Natural killer cell (primary cell): ENCODE data around the gene MED27. TPM values are rescaled to one million over a fixed set of nuclear protein-coding genes. Genes with fewer than 3 reads are reported as not detected.

Experiments
- ATAC-seq, 3 donors: fragments of 150-1000 bp in 2 of 3; fragments of 200-7000 bp in 1 of 3; cut with Tn5 transposase; 1 replicate in 1 of 3; 2 replicates in 2 of 3; pipeline ENCODE4 v1.10.0; 2021; ENCODE audit warnings: mild to moderate bottlenecking in 2 of 3, moderate library complexity in 2 of 3
- DNase-seq, 2 donors: peaks; one replicate each; pipeline versions ENCODE4 v3.0.0 to v3.0.0-alpha.2; 2013 to 2021; ENCODE audit warnings: mixed read lengths in 1 of 2
- H3K27ac ChIP-seq: one replicate; pipeline ENCODE4 v1.5.1; 2013; ENCODE audit warnings: mild to moderate bottlenecking, low read length
- H3K27me3 ChIP-seq: one replicate; pipeline ENCODE4 v1.6.1; 2013; ENCODE audit warnings: low read length; ENCODE audit not compliant: control insufficient read depth, insufficient read depth
- H3K36me3 ChIP-seq: one replicate; pipeline ENCODE4 v1.6.1; 2013; ENCODE audit warnings: low read length; ENCODE audit not compliant: control insufficient read depth, insufficient read depth
- H3K4me1 ChIP-seq: one replicate; pipeline ENCODE4 v1.6.1; 2013; ENCODE audit warnings: low read length; ENCODE audit not compliant: control insufficient read depth, insufficient read depth
- H3K4me3 ChIP-seq: one replicate; pipeline ENCODE4 v1.5.1; 2013; ENCODE audit warnings: low read length
- H3K9me3 ChIP-seq: one replicate; pipeline ENCODE4 v1.6.1; 2013; ENCODE audit warnings: low read length; ENCODE audit not compliant: control insufficient read depth, insufficient read depth
- H3K27ac Mint-ChIP-seq, 2 donors: one replicate each; pipeline ENCODE4 v1.8.0; 2022; ENCODE audit warnings: mild to moderate bottlenecking in 2 of 2, mixed read lengths in 2 of 2, moderate library complexity in 1 of 2
- H3K27me3 Mint-ChIP-seq, 2 donors: one replicate each; pipeline ENCODE4 v1.8.0; 2022; ENCODE audit warnings: low read depth in 2 of 2, mixed read lengths in 2 of 2
- H3K36me3 Mint-ChIP-seq: one replicate; pipeline ENCODE4 v1.8.0; 2022; ENCODE audit warnings: mixed read lengths
- H3K4me1 Mint-ChIP-seq, 2 donors: one replicate each; pipeline ENCODE4 v1.8.0; 2022; ENCODE audit warnings: mixed read lengths in 2 of 2
- H3K4me3 Mint-ChIP-seq: one replicate; pipeline ENCODE4 v1.8.0; 2022; ENCODE audit warnings: mild to moderate bottlenecking, moderate library complexity, mixed read lengths
- H3K9me3 Mint-ChIP-seq, 2 donors: one replicate each; pipeline ENCODE4 v1.8.0; 2022; ENCODE audit warnings: mixed read lengths in 2 of 2
- WGBS: methylation state at CpG from one replicate; pipeline ENCODE4 v1.1.7; 2013; ENCODE audit warnings: missing lambda C conversion rate; ENCODE audit not compliant: insufficient coverage; 5-methylcytosine and 5-hydroxymethylcytosine counted together
- intact Hi-C: fragments of 100-400 bp; cut with micrococcal nuclease; formaldehyde crosslinking; loops from one replicate; pipeline ENCODE4 v1.14.2; 2022
- total RNA-seq, 4 donors: library from RNA; stranded (reverse); fragments of 120-200 nt in 1 of 4; gene quantifications; one replicate each; pipeline versions ENCODE4 v1.2.3 to v1.2.4, GENCODE V29; 2013 to 2022
- TF ChIP-seq, protein P1 (sequence below): fragments of 200-600 bp; IDR thresholded peaks from one replicate; pipeline ENCODE4 v1.8.0; 2022; ENCODE audit warnings: antibody characterized with exemption

MED27 gene
- total RNA-seq, 3 donors from 2014 or later (not counting 1 experiment from before 2014, with no cell fraction given) = 24.4 to 27.3 (median 26.9) TPM

GRCh38 chr9:132019702-132020101 is 60.0 kb downstream of the MED27 start:
- ATAC-seq = no peak
- H3K27me3 Mint-ChIP-seq = no peaks in the 10 kb centered on the region
- 97% methylated on average over 5 of the region's 7 CpGs for WGBS

DNA sequence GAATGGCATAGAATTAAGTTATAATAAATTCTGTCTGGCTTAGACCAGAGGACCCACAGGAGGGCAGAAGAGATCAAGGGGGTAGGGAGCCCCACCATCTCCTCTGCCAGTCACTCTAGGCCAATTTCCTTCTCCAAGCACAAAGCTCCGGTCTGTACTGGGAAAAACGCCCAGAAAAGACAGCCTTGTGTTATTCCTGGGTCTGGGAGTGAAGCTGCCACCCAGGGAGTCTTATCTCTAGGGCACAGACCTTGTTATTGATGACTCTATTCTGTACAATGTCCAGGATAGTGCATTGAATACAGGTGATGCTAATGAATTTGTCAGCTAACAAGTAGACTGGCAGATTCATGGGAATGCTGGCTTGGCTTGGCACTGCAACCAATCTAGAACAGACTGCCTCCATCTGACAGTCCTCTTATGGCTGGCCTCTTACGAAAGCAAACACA is 60.7 kb downstream of the MED27 start:
- Histone ChIP-seq H3K4me1 (no peaks in the 10 kb centered on the region), H3K4me3 (no peak overlapping the region), H3K36me3 (no peaks in the 10 kb centered on the region), H3K27ac (no peak overlapping the region), H3K27me3 (no peaks in the 10 kb centered on the region), H3K9me3 (no peaks in the 10 kb centered on the region)
- 81% methylated on average over 3 of the region's 3 CpGs for WGBS
- H3K27me3 Mint-ChIP-seq = no peaks in the 10 kb centered on the region
- H3K9me3 Mint-ChIP-seq = no peaks in the 10 kb centered on the region
- no peak for DNase-seq
- H3K27ac Mint-ChIP-seq = no peak overlapping the region
- no peak overlapping the region for H3K4me3 Mint-ChIP-seq
- ATAC-seq = no peak
- no peaks in the 10 kb centered on the region for H3K36me3 Mint-ChIP-seq
- intact Hi-C loops = no loop called here
- H3K4me1 Mint-ChIP-seq = peaks cover 23 to 25% of the 10 kb centered on the region in 2 donors
- TF ChIP-seq, protein P1, sequence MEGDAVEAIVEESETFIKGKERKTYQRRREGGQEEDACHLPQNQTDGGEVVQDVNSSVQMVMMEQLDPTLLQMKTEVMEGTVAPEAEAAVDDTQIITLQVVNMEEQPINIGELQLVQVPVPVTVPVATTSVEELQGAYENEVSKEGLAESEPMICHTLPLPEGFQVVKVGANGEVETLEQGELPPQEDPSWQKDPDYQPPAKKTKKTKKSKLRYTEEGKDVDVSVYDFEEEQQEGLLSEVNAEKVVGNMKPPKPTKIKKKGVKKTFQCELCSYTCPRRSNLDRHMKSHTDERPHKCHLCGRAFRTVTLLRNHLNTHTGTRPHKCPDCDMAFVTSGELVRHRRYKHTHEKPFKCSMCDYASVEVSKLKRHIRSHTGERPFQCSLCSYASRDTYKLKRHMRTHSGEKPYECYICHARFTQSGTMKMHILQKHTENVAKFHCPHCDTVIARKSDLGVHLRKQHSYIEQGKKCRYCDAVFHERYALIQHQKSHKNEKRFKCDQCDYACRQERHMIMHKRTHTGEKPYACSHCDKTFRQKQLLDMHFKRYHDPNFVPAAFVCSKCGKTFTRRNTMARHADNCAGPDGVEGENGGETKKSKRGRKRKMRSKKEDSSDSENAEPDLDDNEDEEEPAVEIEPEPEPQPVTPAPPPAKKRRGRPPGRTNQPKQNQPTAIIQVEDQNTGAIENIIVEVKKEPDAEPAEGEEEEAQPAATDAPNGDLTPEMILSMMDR = no peak

More at GRCh38 chr9:132019702-132020101, 60.0 kb downstream of the MED27 start:
- Histone ChIP-seq H3K4me1 (no peaks in the 10 kb centered on the region), H3K4me3 (no peak overlapping the region), H3K9me3 (no peaks in the 10 kb centered on the region), H3K27ac (no peak overlapping the region), H3K27me3 (no peaks in the 10 kb centered on the region), H3K36me3 (no peaks in the 10 kb centered on the region)
- Mint-ChIP-seq H3K27ac (no peak overlapping the region), H3K4me3 (no peak overlapping the region), H3K36me3 (no peaks in the 10 kb centered on the region), H3K9me3 (no peaks in the 10 kb centered on the region), H3K4me1 (peaks cover 25 to 31% of the 10 kb centered on the region in 2 donors)
- TF ChIP-seq, protein P1 = no peak
- intact Hi-C loops = no loop called here
- no peak for DNase-seq

- Histone ChIP-seq H3K27ac (no peak overlapping the region), H3K4me3 (no peak overlapping the region), H3K9me3 (no peaks in the 10 kb centered on the region), H3K4me1 (no peaks in the 10 kb centered on the region), H3K27me3 (no peaks in the 10 kb centered on the region), H3K36me3 (no peaks in the 10 kb centered on the region)
- H3K4me3 Mint-ChIP-seq = no peak overlapping the region
- no peaks in the 10 kb centered on the region for H3K9me3 Mint-ChIP-seq
- DNase-seq = no peak
- no peaks in the 10 kb centered on the region for H3K27me3 Mint-ChIP-seq
- intact Hi-C loops = no loop called here
- WGBS = 96% methylated on average over 3 of the region's 3 CpGs
- H3K27ac Mint-ChIP-seq = no peak overlapping the region
- peaks cover 16 to 19% of the 10 kb centered on the region in 2 donors for H3K4me1 Mint-ChIP-seq
- no peak for ATAC-seq
- TF ChIP-seq, protein P1 = no peak
- no peaks in the 10 kb centered on the region for H3K36me3 Mint-ChIP-seq
These were observed 63.2 kb downstream of the MED27 start for GRCh38 chr9:132016456-132016855.

DNA sequence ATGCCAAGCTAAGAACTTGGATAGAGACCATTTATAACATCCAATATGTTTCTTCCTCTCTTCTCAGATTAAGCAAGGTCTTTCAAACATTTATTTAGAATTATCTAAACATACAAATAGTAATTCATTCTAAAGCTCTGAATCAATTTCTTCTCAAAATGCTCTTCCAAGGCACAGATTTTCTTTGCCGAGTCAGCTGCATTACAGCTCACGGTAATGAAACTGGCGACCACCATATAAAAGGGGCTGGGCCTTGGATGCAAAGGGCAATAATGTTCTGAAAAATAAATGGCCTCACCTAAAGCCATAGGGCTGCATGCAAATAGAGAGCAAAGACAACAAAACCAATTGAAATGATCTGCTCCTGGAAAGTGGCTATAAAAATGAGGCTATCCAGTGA is 63.8 kb downstream of the MED27 start:
- TF ChIP-seq, protein P1 = no peak
- Mint-ChIP-seq H3K4me3 (no peak overlapping the region), H3K27ac (no peak overlapping the region), H3K27me3 (no peaks in the 10 kb centered on the region), H3K4me1 (peaks cover 10 to 13% of the 10 kb centered on the region in 2 donors), H3K9me3 (no peaks in the 10 kb centered on the region), H3K36me3 (no peaks in the 10 kb centered on the region)
- intact Hi-C loops = no loop called here
- Histone ChIP-seq H3K27me3 (no peaks in the 10 kb centered on the region), H3K9me3 (no peaks in the 10 kb centered on the region), H3K4me3 (no peak overlapping the region), H3K4me1 (no peaks in the 10 kb centered on the region), H3K27ac (no peak overlapping the region), H3K36me3 (no peaks in the 10 kb centered on the region)
- no peak for ATAC-seq
- WGBS = 96% methylated on average over 3 of the region's 3 CpGs
- no peak for DNase-seq
